Measurements from ENCODE around the gene ARHGEF28.

DNA sequence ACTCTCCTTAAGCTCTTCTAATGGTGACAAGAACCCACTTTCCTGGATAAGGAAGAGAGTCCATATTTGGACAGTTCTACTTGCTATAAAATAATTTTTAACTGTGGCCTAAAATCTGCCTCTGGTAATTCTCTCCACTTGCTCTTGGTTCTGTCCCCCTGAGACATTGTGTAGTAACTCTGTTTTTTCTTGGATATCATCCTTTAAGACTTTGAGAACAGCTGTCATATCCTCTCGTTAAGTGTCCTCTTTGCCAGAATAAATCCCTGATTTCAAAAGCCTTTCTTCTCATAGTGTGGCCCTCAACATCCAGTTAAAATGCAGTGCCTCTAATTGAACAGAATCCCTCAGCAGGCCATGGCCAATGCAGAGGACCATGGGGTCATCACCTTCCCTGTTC lies 101.5 kb downstream of the ARHGEF28 start:
- TF ChIP-seq, protein P1, sequence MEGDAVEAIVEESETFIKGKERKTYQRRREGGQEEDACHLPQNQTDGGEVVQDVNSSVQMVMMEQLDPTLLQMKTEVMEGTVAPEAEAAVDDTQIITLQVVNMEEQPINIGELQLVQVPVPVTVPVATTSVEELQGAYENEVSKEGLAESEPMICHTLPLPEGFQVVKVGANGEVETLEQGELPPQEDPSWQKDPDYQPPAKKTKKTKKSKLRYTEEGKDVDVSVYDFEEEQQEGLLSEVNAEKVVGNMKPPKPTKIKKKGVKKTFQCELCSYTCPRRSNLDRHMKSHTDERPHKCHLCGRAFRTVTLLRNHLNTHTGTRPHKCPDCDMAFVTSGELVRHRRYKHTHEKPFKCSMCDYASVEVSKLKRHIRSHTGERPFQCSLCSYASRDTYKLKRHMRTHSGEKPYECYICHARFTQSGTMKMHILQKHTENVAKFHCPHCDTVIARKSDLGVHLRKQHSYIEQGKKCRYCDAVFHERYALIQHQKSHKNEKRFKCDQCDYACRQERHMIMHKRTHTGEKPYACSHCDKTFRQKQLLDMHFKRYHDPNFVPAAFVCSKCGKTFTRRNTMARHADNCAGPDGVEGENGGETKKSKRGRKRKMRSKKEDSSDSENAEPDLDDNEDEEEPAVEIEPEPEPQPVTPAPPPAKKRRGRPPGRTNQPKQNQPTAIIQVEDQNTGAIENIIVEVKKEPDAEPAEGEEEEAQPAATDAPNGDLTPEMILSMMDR (IDR thresholded peaks at IDR 0.05; ENCODE audit: insufficient read depth, low read depth, low read length): no peak
- no peak for TF ChIP-seq EZH2 (IDR thresholded peaks at IDR 0.05; ENCODE audit: insufficient read depth, low read length)
